Measurements from ENCODE around the gene KRT80. TPM values are rescaled to one million over a fixed set of nuclear protein-coding genes. Genes with fewer than 3 reads are reported as not detected.

Gene KRT80
- total RNA-seq, 1 donor from 2014 or later: not detected

DNA sequence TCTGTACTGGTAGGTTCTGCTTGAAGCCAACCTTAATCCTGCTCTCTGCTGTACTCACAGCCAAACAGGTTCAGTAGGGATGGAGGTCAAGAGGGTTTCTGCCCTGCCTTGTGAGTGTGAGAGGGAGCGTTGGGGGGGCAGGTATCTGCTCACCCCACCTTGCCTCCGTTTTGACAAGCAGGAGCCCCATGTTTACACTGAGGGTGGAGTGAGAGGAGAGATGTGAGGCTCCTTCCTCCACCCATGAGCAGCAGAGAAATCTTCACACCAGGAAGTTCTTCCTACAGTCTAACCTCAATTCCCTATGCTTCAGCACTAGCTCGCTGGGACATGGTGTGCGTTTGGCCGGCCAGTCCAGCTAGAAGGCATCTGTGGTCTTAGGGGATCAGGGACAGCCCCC, 4.2 kb downstream of the KRT80 start:
- H3K27ac Mint-ChIP-seq (ENCODE audit: unreplicated experiment): no peak overlapping the region
- TF ChIP-seq, protein P1, sequence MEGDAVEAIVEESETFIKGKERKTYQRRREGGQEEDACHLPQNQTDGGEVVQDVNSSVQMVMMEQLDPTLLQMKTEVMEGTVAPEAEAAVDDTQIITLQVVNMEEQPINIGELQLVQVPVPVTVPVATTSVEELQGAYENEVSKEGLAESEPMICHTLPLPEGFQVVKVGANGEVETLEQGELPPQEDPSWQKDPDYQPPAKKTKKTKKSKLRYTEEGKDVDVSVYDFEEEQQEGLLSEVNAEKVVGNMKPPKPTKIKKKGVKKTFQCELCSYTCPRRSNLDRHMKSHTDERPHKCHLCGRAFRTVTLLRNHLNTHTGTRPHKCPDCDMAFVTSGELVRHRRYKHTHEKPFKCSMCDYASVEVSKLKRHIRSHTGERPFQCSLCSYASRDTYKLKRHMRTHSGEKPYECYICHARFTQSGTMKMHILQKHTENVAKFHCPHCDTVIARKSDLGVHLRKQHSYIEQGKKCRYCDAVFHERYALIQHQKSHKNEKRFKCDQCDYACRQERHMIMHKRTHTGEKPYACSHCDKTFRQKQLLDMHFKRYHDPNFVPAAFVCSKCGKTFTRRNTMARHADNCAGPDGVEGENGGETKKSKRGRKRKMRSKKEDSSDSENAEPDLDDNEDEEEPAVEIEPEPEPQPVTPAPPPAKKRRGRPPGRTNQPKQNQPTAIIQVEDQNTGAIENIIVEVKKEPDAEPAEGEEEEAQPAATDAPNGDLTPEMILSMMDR (IDR thresholded peaks at IDR 0.05; ENCODE audit: partially characterized antibody, unreplicated experiment): no peak
- no peaks in the 10 kb centered on the region for H3K4me1 Mint-ChIP-seq (ENCODE audit: low read depth, unreplicated experiment)
- no peak for DNase-seq
- peaks cover 6% of the 10 kb centered on the region for H3K9me3 Mint-ChIP-seq (ENCODE audit: unreplicated experiment)
- no peaks in the 10 kb centered on the region for H3K36me3 Mint-ChIP-seq (ENCODE audit: unreplicated experiment)
- no peak overlapping the region for H3K4me3 Mint-ChIP-seq (ENCODE audit: unreplicated experiment)
- H3K27me3 Mint-ChIP-seq (ENCODE audit: unreplicated experiment): peaks cover 3% of the 10 kb centered on the region

DNA sequence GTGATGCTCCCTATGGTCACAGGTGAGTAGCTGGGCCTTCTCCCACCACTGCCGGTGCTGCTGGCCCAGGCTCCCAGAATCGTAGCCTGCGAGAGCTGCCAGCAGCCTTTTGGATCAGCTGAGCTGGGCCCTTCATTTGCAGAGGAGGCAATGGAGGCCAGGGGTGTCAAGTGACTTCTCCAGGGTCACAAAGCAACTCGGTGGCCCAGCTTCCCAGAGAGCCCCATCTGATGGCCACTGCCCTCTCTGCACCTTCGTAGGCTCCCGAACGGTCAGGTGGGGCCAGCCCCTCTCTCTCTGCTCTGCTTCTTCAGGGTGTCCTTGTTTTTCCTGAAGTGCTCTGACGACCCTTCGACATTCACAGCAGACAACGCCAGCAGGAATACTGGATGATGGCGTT, 4.6 kb downstream of the KRT80 start:
- Mint-ChIP-seq H3K4me1 (ENCODE audit: low read depth, unreplicated experiment) (no peaks in the 10 kb centered on the region), H3K4me3 (ENCODE audit: unreplicated experiment) (no peak overlapping the region), H3K36me3 (ENCODE audit: unreplicated experiment) (no peaks in the 10 kb centered on the region), H3K9me3 (ENCODE audit: unreplicated experiment) (peaks cover 6% of the 10 kb centered on the region), H3K27me3 (ENCODE audit: unreplicated experiment) (peaks cover 2% of the 10 kb centered on the region), H3K27ac (ENCODE audit: unreplicated experiment) (no peak overlapping the region)
- TF ChIP-seq, protein P1 (IDR thresholded peaks at IDR 0.05; ENCODE audit: partially characterized antibody, unreplicated experiment): no peak
- no peak for DNase-seq

DNA sequence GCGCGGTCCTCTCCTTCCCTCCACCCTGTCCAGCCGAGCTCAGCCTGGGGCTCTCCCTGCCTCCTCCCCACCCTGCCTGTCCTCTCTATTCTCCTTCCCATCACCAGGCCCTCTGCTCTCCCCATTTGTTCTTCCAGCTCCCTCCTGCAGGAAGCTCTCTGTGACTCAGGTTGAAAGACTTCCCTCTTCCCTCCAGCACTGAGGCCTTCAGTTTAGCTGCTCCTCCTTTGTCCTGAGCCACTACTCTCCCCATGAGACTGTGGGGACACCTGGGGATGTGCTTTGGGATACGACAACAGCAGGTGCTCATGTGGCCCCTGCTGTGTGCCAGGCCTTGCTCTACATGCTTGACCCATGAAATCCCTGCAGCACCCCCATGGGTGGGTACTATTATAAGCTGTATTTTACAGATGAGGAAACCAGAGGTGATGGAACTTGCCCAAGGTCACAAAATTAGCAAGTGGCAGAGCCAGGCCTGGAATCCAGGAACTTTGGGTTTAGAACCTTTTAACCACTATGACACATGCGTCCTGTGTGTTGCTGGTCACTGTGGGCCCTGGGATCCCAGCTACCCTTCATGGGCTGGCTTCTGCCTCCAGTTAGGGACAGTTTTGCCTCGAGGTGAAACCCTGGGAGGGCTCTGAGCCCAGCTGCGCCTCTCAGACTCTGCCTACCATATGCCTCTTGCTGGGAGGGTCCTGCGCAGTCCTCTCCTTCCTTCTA, 5.5 kb downstream of the KRT80 start:
- no peak overlapping the region for H3K4me3 Mint-ChIP-seq (ENCODE audit: unreplicated experiment)
- H3K27ac Mint-ChIP-seq (ENCODE audit: unreplicated experiment): peak overlapping the region; percentile 24
- H3K9me3 Mint-ChIP-seq (ENCODE audit: unreplicated experiment): peaks cover 6% of the 10 kb centered on the region

DNA sequence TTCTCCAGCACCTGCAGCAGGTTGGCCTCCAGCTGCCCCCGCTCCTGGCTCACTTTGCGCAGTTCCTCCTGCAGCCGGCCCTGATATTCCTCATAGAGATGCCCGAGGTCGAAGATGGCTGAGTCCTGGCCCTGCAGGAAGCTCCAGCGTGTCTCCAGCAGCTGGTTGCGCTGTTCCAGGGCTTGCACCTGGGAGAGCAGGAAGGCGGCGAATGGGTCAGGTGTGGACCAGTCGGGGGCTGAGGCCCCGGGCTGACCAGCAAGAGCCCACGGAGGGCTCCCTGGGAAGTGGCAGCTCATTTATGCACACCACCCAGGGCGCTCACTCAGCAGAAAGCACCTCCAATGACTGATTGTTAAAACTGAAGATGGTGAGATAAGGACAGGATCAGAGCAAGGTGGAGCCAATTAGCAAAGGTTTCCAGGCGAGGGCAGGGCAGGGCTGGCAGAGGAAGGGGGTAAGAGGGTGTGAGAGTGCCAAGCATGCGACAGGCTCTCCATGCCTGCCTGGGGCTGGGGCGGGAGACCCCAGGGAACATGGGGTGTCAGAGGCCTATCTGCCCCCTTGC, 6.3 kb downstream of the KRT80 start:
- H3K9me3 Mint-ChIP-seq (ENCODE audit: unreplicated experiment): peaks cover 6% of the 10 kb centered on the region
- H3K36me3 Mint-ChIP-seq (ENCODE audit: unreplicated experiment): no peaks in the 10 kb centered on the region
- H3K4me1 Mint-ChIP-seq (ENCODE audit: low read depth, unreplicated experiment): no peaks in the 10 kb centered on the region
- H3K27ac Mint-ChIP-seq (ENCODE audit: unreplicated experiment): no peak overlapping the region
- peak; percentile 6 for DNase-seq
- H3K4me3 Mint-ChIP-seq (ENCODE audit: unreplicated experiment): no peak overlapping the region
- TF ChIP-seq, protein P1 (IDR thresholded peaks at IDR 0.05; ENCODE audit: partially characterized antibody, unreplicated experiment): no peak
- H3K27me3 Mint-ChIP-seq (ENCODE audit: unreplicated experiment): peaks cover 2% of the 10 kb centered on the region

More for the DNA sequence above, 5.5 kb downstream of the KRT80 start:
- DNase-seq: no peak
- Mint-ChIP-seq H3K27me3 (ENCODE audit: unreplicated experiment) (peaks cover 2% of the 10 kb centered on the region), H3K36me3 (ENCODE audit: unreplicated experiment) (no peaks in the 10 kb centered on the region), H3K4me1 (ENCODE audit: low read depth, unreplicated experiment) (no peaks in the 10 kb centered on the region)
- TF ChIP-seq, protein P1 (IDR thresholded peaks at IDR 0.05; ENCODE audit: partially characterized antibody, unreplicated experiment): no peak

DNA sequence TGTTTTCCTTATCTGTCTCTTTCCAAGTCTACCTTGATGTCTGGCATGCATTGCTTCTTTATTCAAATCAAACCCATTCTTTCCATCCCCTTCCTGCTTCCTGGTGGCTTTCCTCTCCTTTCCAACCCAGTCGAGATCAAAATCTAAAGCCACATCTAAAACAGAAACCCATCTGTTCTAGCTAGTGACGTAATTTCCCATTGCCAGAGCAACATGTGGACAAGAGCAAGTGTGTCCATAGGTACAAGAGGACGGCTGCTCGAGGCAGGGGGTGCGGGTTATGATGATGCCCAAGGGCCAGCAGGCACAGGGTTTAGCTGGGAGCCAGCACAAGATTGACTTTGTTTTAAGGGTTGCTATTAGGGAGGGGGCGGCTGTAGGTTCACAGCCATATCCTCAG, 7.0 kb downstream of the KRT80 start:
- Mint-ChIP-seq H3K27me3 (ENCODE audit: unreplicated experiment) (peaks cover 2% of the 10 kb centered on the region), H3K27ac (ENCODE audit: unreplicated experiment) (no peak overlapping the region), H3K9me3 (ENCODE audit: unreplicated experiment) (peaks cover 6% of the 10 kb centered on the region), H3K4me3 (ENCODE audit: unreplicated experiment) (no peak overlapping the region), H3K4me1 (ENCODE audit: low read depth, unreplicated experiment) (no peaks in the 10 kb centered on the region), H3K36me3 (ENCODE audit: unreplicated experiment) (no peaks in the 10 kb centered on the region)
- DNase-seq: peak; percentile 10
- TF ChIP-seq, protein P1 (IDR thresholded peaks at IDR 0.05; ENCODE audit: partially characterized antibody, unreplicated experiment): no peak
